ENCODE measurements around the gene TACC2.

TACC2 gene

DNA sequence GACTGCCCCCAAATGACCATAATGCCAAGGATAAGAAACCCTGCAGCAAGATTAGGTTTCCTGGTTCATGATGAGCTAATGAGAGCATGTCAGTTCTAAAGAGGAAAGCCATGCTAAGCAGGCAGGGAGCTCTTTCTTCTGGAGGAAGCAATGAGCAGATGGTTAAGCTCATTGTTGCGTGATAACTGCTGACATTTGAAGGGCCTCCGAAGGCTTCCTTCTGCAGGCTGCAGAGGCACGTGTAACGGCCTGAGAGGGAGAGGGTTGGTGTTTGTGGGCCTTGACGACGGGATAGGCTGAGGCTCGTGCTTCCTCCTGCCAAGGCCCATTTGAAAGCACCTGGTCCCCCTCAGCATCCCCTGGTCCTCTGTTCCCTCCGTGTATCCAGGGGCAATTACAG, 218.6 kb downstream of the TACC2 start:
- H3K4me3 ChIP-seq (replicated peaks in 1 of 2; ENCODE audit: low read depth in 2 of 2, low read length in 2 of 2) = no peak overlapping the region
- DNase-seq (ENCODE audit: low read depth in 2 of 2) = peak in 1 of 2 donors; percentile 65
- TF ChIP-seq, protein P1, sequence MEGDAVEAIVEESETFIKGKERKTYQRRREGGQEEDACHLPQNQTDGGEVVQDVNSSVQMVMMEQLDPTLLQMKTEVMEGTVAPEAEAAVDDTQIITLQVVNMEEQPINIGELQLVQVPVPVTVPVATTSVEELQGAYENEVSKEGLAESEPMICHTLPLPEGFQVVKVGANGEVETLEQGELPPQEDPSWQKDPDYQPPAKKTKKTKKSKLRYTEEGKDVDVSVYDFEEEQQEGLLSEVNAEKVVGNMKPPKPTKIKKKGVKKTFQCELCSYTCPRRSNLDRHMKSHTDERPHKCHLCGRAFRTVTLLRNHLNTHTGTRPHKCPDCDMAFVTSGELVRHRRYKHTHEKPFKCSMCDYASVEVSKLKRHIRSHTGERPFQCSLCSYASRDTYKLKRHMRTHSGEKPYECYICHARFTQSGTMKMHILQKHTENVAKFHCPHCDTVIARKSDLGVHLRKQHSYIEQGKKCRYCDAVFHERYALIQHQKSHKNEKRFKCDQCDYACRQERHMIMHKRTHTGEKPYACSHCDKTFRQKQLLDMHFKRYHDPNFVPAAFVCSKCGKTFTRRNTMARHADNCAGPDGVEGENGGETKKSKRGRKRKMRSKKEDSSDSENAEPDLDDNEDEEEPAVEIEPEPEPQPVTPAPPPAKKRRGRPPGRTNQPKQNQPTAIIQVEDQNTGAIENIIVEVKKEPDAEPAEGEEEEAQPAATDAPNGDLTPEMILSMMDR (IDR thresholded peaks at IDR 0.05; ENCODE audit: low read depth, low read length) = no peak

DNA sequence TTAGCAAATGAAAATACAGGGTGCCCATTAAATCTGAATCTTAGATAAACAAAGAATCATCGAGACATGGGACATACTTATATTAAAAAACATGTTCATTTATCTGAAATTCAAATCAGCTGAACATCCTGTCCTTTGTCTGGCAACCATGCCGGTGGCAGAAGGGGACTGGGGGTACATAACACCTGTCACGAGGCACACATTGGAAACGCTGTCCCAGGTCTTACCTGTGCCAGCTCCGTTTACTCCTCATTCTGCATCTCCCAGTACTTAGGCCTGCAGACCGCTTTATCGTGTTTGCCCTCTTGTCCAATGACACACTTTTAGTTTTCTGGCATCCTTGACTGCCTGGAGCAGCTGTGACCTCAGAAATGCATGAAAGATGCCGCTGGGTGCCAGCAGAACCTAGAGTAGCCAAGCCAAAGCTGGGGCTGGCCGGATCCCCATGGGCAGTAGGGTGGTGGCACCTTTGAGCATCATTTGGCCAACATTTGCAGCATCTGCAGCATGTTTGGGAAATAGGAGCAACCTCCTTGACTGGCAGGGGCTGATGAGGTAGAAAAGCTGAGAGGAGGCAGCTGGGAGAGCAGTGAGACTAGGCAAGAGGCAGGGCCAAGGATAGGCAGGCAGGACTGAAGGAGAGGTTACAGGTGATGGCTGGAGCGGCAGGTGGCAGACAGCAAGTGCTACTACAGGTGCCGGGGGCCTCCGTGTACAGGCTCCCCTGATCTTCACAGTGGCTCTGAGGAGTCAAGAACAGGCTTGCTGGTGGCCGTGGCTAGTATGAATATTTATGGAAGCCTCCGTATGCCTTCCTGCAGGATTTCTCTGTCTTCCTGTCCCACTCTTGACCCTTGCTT, 219.8 kb downstream of the TACC2 start:
- DNase-seq (ENCODE audit: low read depth in 2 of 2) = no peak
- H3K4me3 ChIP-seq (replicated peaks in 1 of 2; ENCODE audit: low read depth in 2 of 2, low read length in 2 of 2) = no peak overlapping the region
- TF ChIP-seq, protein P1 (IDR thresholded peaks at IDR 0.05; ENCODE audit: low read depth, low read length) = no peak

DNA sequence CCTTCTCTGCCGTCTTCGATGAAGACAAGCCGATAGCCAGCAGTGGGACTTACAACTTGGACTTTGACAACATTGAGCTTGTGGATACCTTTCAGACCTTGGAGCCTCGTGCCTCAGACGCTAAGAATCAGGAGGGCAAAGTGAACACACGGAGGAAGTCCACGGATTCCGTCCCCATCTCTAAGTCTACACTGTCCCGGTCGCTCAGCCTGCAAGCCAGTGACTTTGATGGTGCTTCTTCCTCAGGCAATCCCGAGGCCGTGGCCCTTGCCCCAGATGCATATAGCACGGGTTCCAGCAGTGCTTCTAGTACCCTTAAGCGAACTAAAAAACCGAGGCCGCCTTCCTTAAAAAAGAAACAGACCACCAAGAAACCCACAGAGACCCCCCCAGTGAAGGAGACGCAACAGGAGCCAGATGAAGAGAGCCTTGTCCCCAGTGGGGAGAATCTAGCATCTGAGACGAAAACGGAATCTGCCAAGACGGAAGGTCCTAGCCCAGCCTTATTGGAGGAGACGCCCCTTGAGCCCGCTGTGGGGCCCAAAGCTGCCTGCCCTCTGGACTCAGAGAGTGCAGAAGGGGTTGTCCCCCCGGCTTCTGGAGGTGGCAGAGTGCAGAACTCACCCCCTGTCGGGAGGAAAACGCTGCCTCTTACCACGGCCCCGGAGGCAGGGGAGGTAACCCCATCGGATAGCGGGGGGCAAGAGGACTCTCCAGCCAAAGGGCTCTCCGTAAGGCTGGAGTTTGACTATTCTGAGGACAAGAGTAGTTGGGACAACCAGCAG, 221.7 kb downstream of the TACC2 start:
- no peak for DNase-seq (ENCODE audit: low read depth in 2 of 2)
- TF ChIP-seq, protein P1 (IDR thresholded peaks at IDR 0.05; ENCODE audit: low read depth, low read length) = no peak
- H3K4me3 ChIP-seq (replicated peaks in 1 of 2; ENCODE audit: low read depth in 2 of 2, low read length in 2 of 2) = no peak overlapping the region

DNA sequence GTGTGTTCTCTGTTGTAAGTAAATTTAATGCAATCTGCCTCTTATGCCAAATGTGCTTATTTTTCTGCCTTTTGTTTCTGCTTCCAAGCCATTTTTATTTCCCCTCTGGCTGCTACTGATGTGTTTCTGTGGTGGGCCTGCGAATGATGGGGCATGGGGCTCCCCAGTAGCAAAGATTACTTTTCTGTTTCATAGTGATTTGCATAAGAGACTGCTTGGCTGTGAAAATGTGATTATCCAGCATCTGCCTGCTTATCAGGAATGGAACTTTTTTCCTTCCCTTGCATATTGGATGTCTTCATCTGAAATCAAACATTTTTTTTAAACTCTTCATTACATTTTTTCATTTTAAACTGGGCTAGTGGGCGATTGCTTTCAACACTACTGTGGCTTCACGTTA, 224.4 kb downstream of the TACC2 start:
- TF ChIP-seq, protein P1 (IDR thresholded peaks at IDR 0.05; ENCODE audit: low read depth, low read length) = no peak
- no peak for DNase-seq (ENCODE audit: low read depth in 2 of 2)
- no peak overlapping the region for H3K4me3 ChIP-seq (replicated peaks in 1 of 2; ENCODE audit: low read depth in 2 of 2, low read length in 2 of 2)

DNA sequence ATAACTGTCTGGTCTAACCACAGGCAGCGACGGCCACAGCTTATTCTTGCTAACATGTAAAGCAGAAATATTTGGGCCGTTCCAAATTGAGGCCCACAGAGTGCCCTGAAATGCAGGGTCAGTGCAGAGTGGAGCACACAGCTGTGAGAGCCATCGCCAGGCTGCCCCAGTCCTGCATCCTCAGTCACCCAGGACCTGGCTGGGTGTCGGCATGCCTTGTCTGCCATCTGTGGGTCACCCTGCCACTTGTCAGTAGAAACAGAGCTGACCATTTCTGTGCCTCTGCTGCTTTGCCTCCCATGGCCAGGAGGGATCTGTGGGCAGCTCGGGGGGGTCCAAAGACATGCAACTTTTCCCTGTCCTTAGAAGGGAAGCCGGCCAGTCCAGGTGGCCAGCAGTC, 224.8 kb downstream of the TACC2 start:
- H3K4me3 ChIP-seq (replicated peaks in 1 of 2; ENCODE audit: low read depth in 2 of 2, low read length in 2 of 2) = no peak overlapping the region
- peak in 1 of 2 donors; percentile 7 for DNase-seq (ENCODE audit: low read depth in 2 of 2)
- TF ChIP-seq, protein P1 (IDR thresholded peaks at IDR 0.05; ENCODE audit: low read depth, low read length) = no peak

DNA sequence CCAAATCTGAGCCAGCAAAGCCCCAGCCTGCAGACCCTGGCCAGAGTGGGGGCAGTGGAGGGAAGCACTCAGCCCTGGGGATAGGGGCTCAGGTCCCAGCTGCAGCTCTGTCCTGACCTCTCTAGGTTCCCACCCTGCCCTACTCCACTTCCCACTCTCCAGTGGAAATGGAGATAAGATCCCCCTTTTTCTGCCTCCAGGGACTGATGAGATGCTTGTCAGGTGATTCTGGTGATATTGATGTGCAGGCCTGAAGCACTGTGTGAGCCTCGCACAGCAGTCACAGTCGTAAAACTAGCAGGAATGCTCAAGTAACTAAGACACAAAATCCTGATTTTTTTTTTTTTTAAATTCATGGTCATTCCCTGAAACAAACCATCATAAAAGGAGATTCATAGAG, 227.1 kb downstream of the TACC2 start:
- DNase-seq (ENCODE audit: low read depth in 2 of 2) = no peak
- TF ChIP-seq, protein P1 (IDR thresholded peaks at IDR 0.05; ENCODE audit: low read depth, low read length) = no peak
- H3K4me3 ChIP-seq (replicated peaks in 1 of 2; ENCODE audit: low read depth in 2 of 2, low read length in 2 of 2) = no peak overlapping the region

Measured in cardiac fibroblast (primary cell).